GM10266 (cell line): ENCODE data around the gene IRAK3.
A peak's percentile ranks its signal among the peaks of the same experiment; 100 is the strongest.

Experiments
- DNase-seq: peaks from one replicate; pipeline ENCODE4 v3.0.0; 2012; ENCODE audit errors: extremely low spot score
- TF ChIP-seq, protein P1 (sequence below): IDR thresholded peaks from 2 replicates; pipeline ENCODE4 v1.5.1; 2012; ENCODE audit warnings: mild to moderate bottlenecking, low read depth; ENCODE audit not compliant: control insufficient read depth, insufficient read depth; ENCODE audit errors: missing control alignments

The IRAK3 gene

GRCh38 chr12:66162701-66163100, 26.3 kb upstream of the IRAK3 start:
- TF ChIP-seq, protein P1, sequence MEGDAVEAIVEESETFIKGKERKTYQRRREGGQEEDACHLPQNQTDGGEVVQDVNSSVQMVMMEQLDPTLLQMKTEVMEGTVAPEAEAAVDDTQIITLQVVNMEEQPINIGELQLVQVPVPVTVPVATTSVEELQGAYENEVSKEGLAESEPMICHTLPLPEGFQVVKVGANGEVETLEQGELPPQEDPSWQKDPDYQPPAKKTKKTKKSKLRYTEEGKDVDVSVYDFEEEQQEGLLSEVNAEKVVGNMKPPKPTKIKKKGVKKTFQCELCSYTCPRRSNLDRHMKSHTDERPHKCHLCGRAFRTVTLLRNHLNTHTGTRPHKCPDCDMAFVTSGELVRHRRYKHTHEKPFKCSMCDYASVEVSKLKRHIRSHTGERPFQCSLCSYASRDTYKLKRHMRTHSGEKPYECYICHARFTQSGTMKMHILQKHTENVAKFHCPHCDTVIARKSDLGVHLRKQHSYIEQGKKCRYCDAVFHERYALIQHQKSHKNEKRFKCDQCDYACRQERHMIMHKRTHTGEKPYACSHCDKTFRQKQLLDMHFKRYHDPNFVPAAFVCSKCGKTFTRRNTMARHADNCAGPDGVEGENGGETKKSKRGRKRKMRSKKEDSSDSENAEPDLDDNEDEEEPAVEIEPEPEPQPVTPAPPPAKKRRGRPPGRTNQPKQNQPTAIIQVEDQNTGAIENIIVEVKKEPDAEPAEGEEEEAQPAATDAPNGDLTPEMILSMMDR, result no peak
- no peak for DNase-seq

GRCh38 chr12:66163289-66163688, 25.7 kb upstream of the IRAK3 start:
- no peak for DNase-seq
- TF ChIP-seq, protein P1, result no peak

DNA sequence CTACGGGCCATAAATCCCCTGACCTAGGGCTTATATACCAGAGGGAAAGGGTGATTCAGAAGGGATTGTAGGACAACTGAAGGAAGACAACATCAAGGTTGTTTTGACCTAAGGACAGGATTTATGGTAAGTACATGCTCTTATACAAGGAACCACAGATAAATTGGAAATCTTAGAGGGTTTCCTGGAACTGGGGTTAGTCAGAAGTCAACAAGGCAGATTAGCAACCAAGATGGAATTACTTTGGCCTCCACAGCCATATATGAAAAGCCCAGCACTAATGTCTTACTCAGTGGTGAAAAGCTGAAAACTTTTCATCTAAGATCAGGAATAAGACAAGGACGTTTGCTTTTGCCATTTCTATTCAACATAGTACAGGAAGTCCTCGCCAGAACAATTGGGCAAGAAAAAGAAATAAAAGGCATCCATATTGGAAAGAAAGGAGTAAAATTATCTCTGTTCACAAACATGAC, 24.6 kb upstream of the IRAK3 start:
- TF ChIP-seq, protein P1, result no peak
- no peak for DNase-seq

DNA sequence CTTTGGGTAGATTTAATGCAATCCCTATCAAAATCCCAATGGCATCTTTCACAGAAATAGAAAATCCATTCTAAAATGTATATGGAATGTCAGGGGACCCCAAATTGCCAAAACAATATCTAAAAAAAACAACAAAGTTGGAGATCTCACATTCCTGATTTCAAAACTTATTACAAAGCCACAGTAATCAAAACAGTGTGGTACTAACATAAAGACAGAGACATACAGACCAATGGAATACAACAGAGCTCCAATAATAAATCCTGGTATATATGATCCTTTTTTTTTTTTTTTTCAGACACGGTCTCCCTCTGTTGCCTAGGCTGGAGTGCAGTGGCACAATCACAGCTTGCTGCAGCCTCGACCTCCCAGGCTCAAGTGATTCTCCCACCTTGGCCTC, 23.9 kb upstream of the IRAK3 start:
- no peak for DNase-seq

DNA sequence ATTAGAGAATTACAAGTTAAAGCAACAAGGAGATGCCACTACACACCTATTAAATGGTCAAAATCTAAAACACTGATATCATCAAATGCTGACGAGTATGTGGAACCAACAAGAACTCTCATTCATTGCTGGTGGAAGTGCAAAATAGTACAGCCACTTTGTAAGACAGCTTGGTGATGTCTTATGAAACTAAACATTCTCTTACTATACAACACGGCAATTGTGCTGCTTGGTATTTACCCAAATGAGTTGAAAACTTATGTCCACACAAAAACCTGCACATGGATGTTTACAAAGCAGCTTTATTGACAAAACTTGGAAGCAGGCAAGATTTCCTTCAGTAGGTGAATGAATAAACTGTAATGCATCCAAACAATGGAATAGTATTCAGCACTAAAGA, 22.5 kb upstream of the IRAK3 start:
- TF ChIP-seq, protein P1, result no peak
- no peak for DNase-seq

More for the DNA sequence above, 23.9 kb upstream of the IRAK3 start:
- TF ChIP-seq, protein P1, result no peak

GRCh38 chr12:66168410-66168809, 20.6 kb upstream of the IRAK3 start:
- DNase-seq, result no peak
- TF ChIP-seq, protein P1, result no peak

- DNase-seq, result peak; percentile 88
- TF ChIP-seq, protein P1, result peak; percentile 52
These were observed 19.5 kb upstream of the IRAK3 start, which contains the start of gene TMBIM4 for GRCh38 chr12:66169221-66170170. TMBIM4 (minus strand) TSS chr12:66169996; CDS start chr12:66169951, 45 bp downstream.
